Neuronal stem cell (in vitro differentiated cells): ENCODE results near the gene SSX7. TPM values are rescaled to one million over a fixed set of nuclear protein-coding genes. Genes with fewer than 3 reads are reported as not detected.

Experiments
- small RNA-seq: library from polyadenylated mRNA; stranded (forward); fragments of <200 nt; extraction: miRNeasy Mini kit (QIAGEN cat#:217004); gene quantifications from one replicate; pipeline ENCODE3, GENCODE V24; 2013; ENCODE audit not compliant: insufficient read depth

Gene SSX7

Small RNAs within 50 kb of the gene (small RNA-seq; reads per million reads assigned to genes)
- gene AL450023.3 (not detected), gene RNA5SP504 (not detected)
